Keratinocyte (primary cell): ENCODE measurements around the gene SLC2A5. TPM values are rescaled to one million over a fixed set of nuclear protein-coding genes. Genes with fewer than 3 reads are reported as not detected.
A peak's percentile ranks its signal among the peaks of the same experiment; 100 is the strongest.

Source experiments
- DNase-seq: peaks from one replicate; pipeline ENCODE4 v3.0.0-alpha.2; 2011; ENCODE audit warnings: low read depth, missing footprints, low spot score
- FAIRE-seq: peaks from 2 replicates; lab custom pipeline; 2011; peaks lifted over from hg19 to GRCh38; lab: Jason Lieb, UNC
- H2AFZ ChIP-seq: 2 replicates; pipeline ENCODE4 v1.6.0; 2012; ENCODE audit warnings: low read length, control low read depth, inconsistent platforms; ENCODE audit not compliant: control insufficient read depth
- H3K27ac ChIP-seq: 2 replicates; pipeline ENCODE4 v1.5.1; 2011; ENCODE audit warnings: low read length; ENCODE audit not compliant: control insufficient read depth, insufficient read depth
- H3K27me3 ChIP-seq: 3 replicates; pipeline ENCODE4 v1.6.0; 2011; ENCODE audit warnings: low read length; ENCODE audit not compliant: control insufficient read depth, insufficient read depth; ENCODE audit errors: extremely low read depth
- H3K36me3 ChIP-seq, 2 experiments: 2 replicates in 1 of 2; 3 replicates in 1 of 2; pipeline ENCODE4 v1.5.1; 2011; ENCODE audit warnings: low read length in 2 of 2, mild to moderate bottlenecking in 1 of 2; ENCODE audit not compliant: control insufficient read depth in 2 of 2, insufficient read depth in 2 of 2; ENCODE audit errors: extremely low read depth in 1 of 2
- H3K4me1 ChIP-seq: 3 replicates; pipeline ENCODE4 v1.5.1; 2011; ENCODE audit warnings: low read length; ENCODE audit not compliant: control insufficient read depth, insufficient read depth; ENCODE audit errors: extremely low read depth
- H3K4me2 ChIP-seq: 3 replicates; pipeline ENCODE4 v1.6.0; 2011; ENCODE audit warnings: low read depth, low read length; ENCODE audit not compliant: control insufficient read depth, insufficient read depth; ENCODE audit errors: extremely low read depth
- H3K4me3 ChIP-seq, 3 experiments: fragments of 200-600 bp in 1 of 3; sonication (generic) in 1 of 3; 2 replicates in 2 of 3; 3 replicates in 1 of 3; pipeline ENCODE4 v1.5.1; 2011 to 2016; ENCODE audit warnings: low read length in 3 of 3, mild to moderate bottlenecking in 3 of 3, control low read depth in 2 of 3, inconsistent platforms in 1 of 3, low read depth in 1 of 3, mixed read lengths in 1 of 3, mixed run types in 1 of 3, moderate library complexity in 1 of 3; ENCODE audit not compliant: control insufficient read depth in 2 of 3, insufficient read depth in 2 of 3; ENCODE audit errors: extremely low read depth in 1 of 3
- H3K79me2 ChIP-seq: 2 replicates; pipeline ENCODE4 v1.6.0; 2012; ENCODE audit warnings: low read length; ENCODE audit not compliant: control insufficient read depth, insufficient read depth
- H3K9ac ChIP-seq: 3 replicates; pipeline ENCODE4 v1.6.0; 2011; ENCODE audit warnings: low read length; ENCODE audit not compliant: control insufficient read depth, insufficient read depth; ENCODE audit errors: extremely low read depth
- H3K9me1 ChIP-seq: 3 replicates; pipeline ENCODE4 v1.6.0; 2011; ENCODE audit warnings: low read length; ENCODE audit not compliant: control insufficient read depth, insufficient read depth; ENCODE audit errors: extremely low read depth
- H3K9me3 ChIP-seq: 2 replicates; pipeline ENCODE4 v1.5.1; 2012; ENCODE audit warnings: low read depth, low read length; ENCODE audit not compliant: control insufficient read depth
- H4K20me1 ChIP-seq: 3 replicates; pipeline ENCODE4 v1.6.0; 2011; ENCODE audit warnings: low read length; ENCODE audit not compliant: control insufficient read depth, insufficient read depth; ENCODE audit errors: extremely low read depth
- CTCF ChIP-seq, 3 experiments: IDR thresholded peaks in 1 of 3; conservative IDR thresholded peaks in 1 of 3; optimal IDR thresholded peaks in 1 of 3; 2 replicates in 2 of 3; 3 replicates in 1 of 3; pipeline versions ENCODE3 to v1.5.1; 2011; ENCODE audit warnings: low read length in 3 of 3, mild to moderate bottlenecking in 3 of 3, moderate library complexity in 2 of 3, control low read depth in 1 of 3, inconsistent platforms in 1 of 3; ENCODE audit not compliant: insufficient read depth in 2 of 3; ENCODE audit errors: extremely low read depth in 1 of 3
- EZH2 ChIP-seq: IDR thresholded peaks from one replicate; pipeline ENCODE4 v1.6.1; 2012; ENCODE audit warnings: inconsistent platforms, mild to moderate bottlenecking, low read length, moderate library complexity
- dilution Hi-C: fragments of 300-500 bp; cut with MboI; formaldehyde crosslinking; loops from one replicate; pipeline ENCODE4 v1.7.0; 2020; ENCODE audit warnings: low sequenced_read_pairs; ENCODE audit not compliant: extremely low pct_ligation_motif_present
- polyA plus RNA-seq, 5 experiments: library from polyadenylated mRNA; depleted of rRNA in 3 of 5; stranded (reverse) in 3 of 5; stranded (forward) in 1 of 5; unstranded in 1 of 5; fragments of >200 nt; gene quantifications; 1 replicate in 1 of 5; 2 replicates in 3 of 5; 3 replicates in 1 of 5; pipeline versions ENCODE4 v1.2.1 to v1.2.3, GENCODE V29; 2011 to 2012; ENCODE audit warnings: missing spikeins in 2 of 5, low read depth in 1 of 5, low replicate concordance in 1 of 5

The SLC2A5 gene
- polyA plus RNA-seq, 1 donor (not counting 4 experiments of a cell fraction or from before 2014, with no cell fraction given) = 0.77 TPM

- no peak for TF ChIP-seq EZH2
- no peak for TF ChIP-seq CTCF (optimal IDR thresholded peaks at IDR 0.05 in 1 of 3, IDR thresholded peaks at IDR 0.05 in 1 of 3, conservative IDR thresholded peaks at IDR 0.05 in 1 of 3; ENCODE audit: extremely low read depth in 1 of 3, insufficient read depth in 2 of 3, low read length in 3 of 3)
- FAIRE-seq (no peak), DNase-seq (no peak)
- no peaks in the 10 kb centered on the region for H3K9me3 ChIP-seq
- dilution Hi-C loops = no loop called here
- H3K4me1 ChIP-seq = no peaks in the 10 kb centered on the region
- H3K9me1 ChIP-seq = no peaks in the 10 kb centered on the region
- H3K9ac ChIP-seq = no peak overlapping the region
- no peaks in the 10 kb centered on the region for H3K27me3 ChIP-seq
- H3K36me3 ChIP-seq = no peaks in the 10 kb centered on the region
- H4K20me1 ChIP-seq = no peaks in the 10 kb centered on the region
- H2AFZ ChIP-seq = no peak overlapping the region
- no peak overlapping the region for H3K4me2 ChIP-seq
- H3K79me2 ChIP-seq = no peaks in the 10 kb centered on the region
- H3K27ac ChIP-seq = no peak overlapping the region
- no peak overlapping the region for H3K4me3 ChIP-seq
Observed at GRCh38 chr1:9025449-9025848, 44.0 kb downstream of the SLC2A5 start.

- H3K27me3 ChIP-seq = no peaks in the 10 kb centered on the region
- H2AFZ ChIP-seq = no peak overlapping the region
- no peak overlapping the region for H3K27ac ChIP-seq
- TF ChIP-seq CTCF (optimal IDR thresholded peaks at IDR 0.05 in 1 of 3, IDR thresholded peaks at IDR 0.05 in 1 of 3, conservative IDR thresholded peaks at IDR 0.05 in 1 of 3; ENCODE audit: extremely low read depth in 1 of 3, insufficient read depth in 2 of 3, low read length in 3 of 3) = peak in 1 of 3 experiments; percentile 27
- TF ChIP-seq EZH2 = no peak
- H3K4me2 ChIP-seq = no peak overlapping the region
- FAIRE-seq = no peak
- H3K36me3 ChIP-seq = no peaks in the 10 kb centered on the region
- no peak for DNase-seq
- H3K4me3 ChIP-seq = no peak overlapping the region
- H3K4me1 ChIP-seq = no peaks in the 10 kb centered on the region
- no peaks in the 10 kb centered on the region for H3K79me2 ChIP-seq
- no peak overlapping the region for H3K9ac ChIP-seq
- H3K9me3 ChIP-seq = no peaks in the 10 kb centered on the region
- H3K9me1 ChIP-seq = no peaks in the 10 kb centered on the region
- no peaks in the 10 kb centered on the region for H4K20me1 ChIP-seq
- dilution Hi-C loops = no loop called here
Observed at GRCh38 chr1:9024837-9025236, 44.6 kb downstream of the SLC2A5 start.
